Measurements from ENCODE around the gene ZNF865. TPM values are rescaled to one million over a fixed set of nuclear protein-coding genes. Genes with fewer than 3 reads are reported as not detected.

The ZNF865 gene
- total and polyA plus RNA-seq, 2 donors (not counting 3 experiments of a cell fraction or from before 2014, with no cell fraction given), result 4.0 to 10.1 TPM

DNA sequence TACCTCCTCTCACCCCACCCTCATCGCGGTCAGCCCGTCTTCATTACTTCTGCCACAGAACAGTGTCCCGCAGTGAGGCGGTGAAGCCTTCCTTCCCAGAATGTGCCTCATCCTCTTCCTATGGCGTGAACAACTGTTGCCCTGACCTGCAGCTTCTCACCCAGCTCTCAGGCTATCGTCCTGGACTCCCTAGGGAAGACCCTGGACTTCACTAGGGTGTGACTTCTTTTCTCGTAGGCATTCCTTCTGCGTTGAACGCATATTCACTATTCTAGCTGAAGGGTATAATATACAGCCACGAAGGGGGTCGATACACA lies 982 bp downstream of the ZNF865 start:
- H3K9me3 ChIP-seq (replicated peaks; ENCODE audit: control insufficient read depth, insufficient read depth, low read length), result no peaks in the 10 kb centered on the region
- H3K4me3 ChIP-seq (replicated peaks in 1 of 3; ENCODE audit: insufficient read depth in 1 of 3, low read depth in 1 of 3, low read length in 3 of 3), result peak overlapping the region in 2 of 3 experiments; percentile 25 to 96
- H3K4me1 ChIP-seq (ENCODE audit: control insufficient read depth, extremely low read depth, insufficient read depth, low read length), result peaks cover 13% of the 10 kb centered on the region
- peaks cover 25% of the 10 kb centered on the region for H3K79me2 ChIP-seq (ENCODE audit: control insufficient read depth, insufficient read depth, low read length)
- H2AFZ ChIP-seq (ENCODE audit: low read depth, low read length), result no peak overlapping the region
- TSS peak; percentile 38 for BruUV-seq (replicated peaks)
- no peaks in the 10 kb centered on the region for H4K20me1 ChIP-seq (replicated peaks; ENCODE audit: control insufficient read depth, extremely low read depth, insufficient read depth, low read length)
- H3K9ac ChIP-seq (replicated peaks; ENCODE audit: extremely low read depth, insufficient read depth, low read length), result no peak overlapping the region
- POLR2A ChIA-PET, result interaction anchor here (1.0 to 1.6 kb wide), 2 partner anchors 11 to 48 kb away, joined by 3 to 5 read pairs; no protein-coding TSS in a partner anchor
- dilution Hi-C loops (cut with MboI; ENCODE audit: extremely low pct_ligation_motif_present, low sequenced_read_pairs), result loop anchor here (10.0 kb wide), 1 partner anchor 92 kb away; no protein-coding TSS in a partner anchor
- H3K27ac ChIP-seq (ENCODE audit: insufficient read depth, low read depth, low read length), result no peak overlapping the region
- DNase-seq (ENCODE audit: low read depth, low spot score), result no peak
- H3K9me1 ChIP-seq (replicated peaks; ENCODE audit: control insufficient read depth, extremely low read depth, insufficient read depth, low read length), result no peaks in the 10 kb centered on the region
- H3K27me3 ChIP-seq (ENCODE audit: control insufficient read depth in 2 of 2, insufficient read depth in 2 of 2, low read length in 2 of 2), result no peaks in the 10 kb centered on the region
- TF ChIP-seq GATA2 (IDR thresholded peaks at IDR 0.05; ENCODE audit: insufficient read depth, insufficient read length, low read depth, low read length) (no peak), FOS (IDR thresholded peaks at IDR 0.05; ENCODE audit: borderline replicate concordance, insufficient read depth, low read length) (no peak), POLR2AphosphoS5 (IDR thresholded peaks at IDR 0.05; ENCODE audit: insufficient read depth, low read depth, low read length) (no peak), POLR2A (IDR thresholded peaks at IDR 0.05; ENCODE audit: low read depth, low read length) (no peak), MYC (IDR thresholded peaks at IDR 0.05; ENCODE audit: low read depth, low read length) (no peak), EZH2 (IDR thresholded peaks at IDR 0.05; ENCODE audit: borderline replicate concordance, low read depth, low read length, severe bottlenecking) (no peak), JUN (IDR thresholded peaks at IDR 0.05; ENCODE audit: borderline replicate concordance, insufficient read depth, insufficient read length, low read depth) (no peak)
- TF ChIP-seq, protein P1, sequence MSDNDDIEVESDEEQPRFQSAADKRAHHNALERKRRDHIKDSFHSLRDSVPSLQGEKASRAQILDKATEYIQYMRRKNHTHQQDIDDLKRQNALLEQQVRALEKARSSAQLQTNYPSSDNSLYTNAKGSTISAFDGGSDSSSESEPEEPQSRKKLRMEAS (IDR thresholded peaks at IDR 0.05; ENCODE audit: insufficient read depth, insufficient read length), result no peak
- TF ChIP-seq, protein P2, sequence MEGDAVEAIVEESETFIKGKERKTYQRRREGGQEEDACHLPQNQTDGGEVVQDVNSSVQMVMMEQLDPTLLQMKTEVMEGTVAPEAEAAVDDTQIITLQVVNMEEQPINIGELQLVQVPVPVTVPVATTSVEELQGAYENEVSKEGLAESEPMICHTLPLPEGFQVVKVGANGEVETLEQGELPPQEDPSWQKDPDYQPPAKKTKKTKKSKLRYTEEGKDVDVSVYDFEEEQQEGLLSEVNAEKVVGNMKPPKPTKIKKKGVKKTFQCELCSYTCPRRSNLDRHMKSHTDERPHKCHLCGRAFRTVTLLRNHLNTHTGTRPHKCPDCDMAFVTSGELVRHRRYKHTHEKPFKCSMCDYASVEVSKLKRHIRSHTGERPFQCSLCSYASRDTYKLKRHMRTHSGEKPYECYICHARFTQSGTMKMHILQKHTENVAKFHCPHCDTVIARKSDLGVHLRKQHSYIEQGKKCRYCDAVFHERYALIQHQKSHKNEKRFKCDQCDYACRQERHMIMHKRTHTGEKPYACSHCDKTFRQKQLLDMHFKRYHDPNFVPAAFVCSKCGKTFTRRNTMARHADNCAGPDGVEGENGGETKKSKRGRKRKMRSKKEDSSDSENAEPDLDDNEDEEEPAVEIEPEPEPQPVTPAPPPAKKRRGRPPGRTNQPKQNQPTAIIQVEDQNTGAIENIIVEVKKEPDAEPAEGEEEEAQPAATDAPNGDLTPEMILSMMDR (IDR thresholded peaks at IDR 0.05; ENCODE audit: extremely low read depth in 1 of 2, insufficient read depth in 1 of 2, low read depth in 1 of 2, low read length in 2 of 2), result no peak
- H3K36me3 ChIP-seq (ENCODE audit: control insufficient read depth in 2 of 2, extremely low read depth in 1 of 2, insufficient read depth in 2 of 2, low read length in 2 of 2), result peaks cover 0 to 5% of the 10 kb centered on the region in 2 experiments
- H3K4me2 ChIP-seq (ENCODE audit: insufficient read depth, low read length), result peak overlapping the region; percentile 59
- intact Hi-C loops (cut with micrococcal nuclease), result loop anchor here (1.0 to 10.0 kb wide), 4 partner anchors 89 to 352 kb away; partner anchors contain the start of genes C19orf85, ISOC2, PPP6R1 and RPL28
- CTCF ChIA-PET, result interaction anchor here (0.7 to 3.8 kb wide), 28 partner anchors 11 to 465 kb away, joined by 3 to 40 read pairs (median 6); partner anchors contain the start of genes ZNF628 and ZNF784
- no peak for FAIRE-seq
